Pancreas (tissue), 10 donors: ENCODE results near the gene AACS. TPM values are rescaled to one million over a fixed set of nuclear protein-coding genes. Genes with fewer than 3 reads are reported as not detected.
"Not testable (repeated sequence)": the region's sequence is repeated elsewhere in the genome, so short reads cannot be mapped to it uniquely, and the experiment has no call there.

Experiments used
- ATAC-seq, 4 donors: fragments of 200-7000 bp; cut with Tn5 transposase; one replicate each; pipeline versions ENCODE4 v1.8.0 to v1.9.1; 2020; ENCODE audit warnings: mild to moderate bottlenecking in 4 of 4, moderate library complexity in 4 of 4
- DNase-seq, 6 donors: peaks; one replicate each; pipeline ENCODE4 v3.0.0-alpha.2; 2020
- FAIRE-seq: peaks from 2 replicates; lab custom pipeline; 2012; peaks lifted over from hg19 to GRCh38; lab: Jason Lieb, UNC
- H3K27ac ChIP-seq, 4 donors: fragments of 200-600 bp; sonication (generic); 1 replicate in 3 of 4; 2 replicates in 1 of 4; pipeline versions ENCODE4 v1.5.0 to v1.8.0; 2020
- H3K27me3 ChIP-seq, 4 donors: fragments of 200-600 bp; one replicate each; pipeline ENCODE4 v1.8.0; 2021
- H3K36me3 ChIP-seq, 3 donors: fragments of 200-600 bp; sonication (generic) in 1 of 3; one replicate each; pipeline versions ENCODE4 v1.5.0 to v1.8.0; 2020 to 2021
- H3K4me1 ChIP-seq, 3 donors: fragments of 200-600 bp; one replicate each; pipeline ENCODE4 v1.8.0; 2021
- H3K4me3 ChIP-seq, 4 donors: fragments of 200-600 bp; sonication (generic) in 2 of 4; one replicate each; pipeline versions ENCODE4 v1.5.0 to v1.8.0; 2020 to 2021
- H3K9me3 ChIP-seq, 4 donors: fragments of 200-600 bp; one replicate each; pipeline ENCODE4 v1.8.0; 2021
- CTCF ChIP-seq, 4 donors: fragments of 200-600 bp; sonication (generic) in 3 of 4; IDR thresholded peaks; one replicate each; pipeline versions ENCODE4 v1.5.0 to v1.8.0; 2021; ENCODE audit warnings: antibody characterized with exemption in 4 of 4
- WGBS, 2 donors: extraction: QIAGEN DNeasy Blood & Tissue Kit; methylation state at CpG; one replicate each; pipeline ENCODE4 v1.1.7; 2013; 5-methylcytosine and 5-hydroxymethylcytosine counted together
- intact Hi-C, 3 donors: fragments of 100-400 bp; cut with DNase I; formaldehyde crosslinking; loops; one replicate each; pipeline versions ENCODE4 v1.11.1 to v1.14.2; 2022
- polyA plus RNA-seq, 2 donors: library from polyadenylated mRNA; stranded (reverse); fragments of 200-250 nt; gene quantifications; one replicate each; pipeline ENCODE4 v1.2.3, GENCODE V29; 2013
- total RNA-seq, 6 donors: library from RNA; stranded (reverse); fragmentation: NEBNext Ultra II Directional in 4 of 6; extraction: Animal tissue kit (Norgen Biotek cat#: 25700) in 4 of 6; gene quantifications; one replicate each; pipeline versions ENCODE4 v1.2.1 to v1.2.4, GENCODE V29; 2021 to 2023
- donor health status: healthy with polysubstance abuse.
- donor health status: DM: no; HTN: no; CAD: no; lungs with moderate emphysema.
- donor health status: DM: no; HTN: no; CAD: no.
- donor health status: control.
- donor health status: control.
- donor health status: Bipolar disorder and iron deficiency.
- donor health status: DM: yes; HTN: yes; CAD: no.
- donor health status: DM: no; HTN: no; CAD: no.
- donor health status: DM: no; HTN: no; CAD: no.
- donor health status: DM: yes; HTN: yes; CAD: no.

The AACS gene
- total and polyA plus RNA-seq, 8 donors = 11.0 to 21.4 (median 15.5) TPM

GRCh38 chr12:125055591-125055990 lies 9.6 kb upstream of the AACS start:
- intact Hi-C loops = no loop called here

GRCh38 chr12:125056306-125056705 lies 8.9 kb upstream of the AACS start:
- intact Hi-C loops = no loop called here
- FAIRE-seq = no peak
- 76 to 83% methylated on average over 14 of the region's 14 CpGs for WGBS, 2 donors

More at GRCh38 chr12:125055591-125055990, 9.6 kb upstream of the AACS start:
- no peak for TF ChIP-seq CTCF (IDR thresholded peaks at IDR 0.05)
- ATAC-seq (no peak), FAIRE-seq (no peak), DNase-seq (no peak)
- Histone ChIP-seq H3K4me1 (no peaks in the 10 kb centered on the region), H3K4me3 (no peak overlapping the region), H3K9me3 (no peaks in the 10 kb centered on the region), H3K36me3 (no peaks in the 10 kb centered on the region), H3K27me3 (no peaks in the 10 kb centered on the region), H3K27ac (no peak overlapping the region)
- 85 to 90% methylated on average over 9 of the region's 9 CpGs for WGBS, 2 donors

GRCh38 chr12:125057708-125058107 lies 7.5 kb upstream of the AACS start:
- no peaks in the 10 kb centered on the region for H3K36me3 ChIP-seq
- H3K27me3 ChIP-seq = no peaks in the 10 kb centered on the region
- ATAC-seq (no peak), FAIRE-seq (no peak), DNase-seq (no peak)
- 70 to 75% methylated on average over 5 of the region's 5 CpGs for WGBS, 2 donors
- H3K27ac ChIP-seq = no peak overlapping the region
- no peaks in the 10 kb centered on the region for H3K9me3 ChIP-seq
- H3K4me1 ChIP-seq = no peaks in the 10 kb centered on the region
- no peak overlapping the region for H3K4me3 ChIP-seq
- TF ChIP-seq CTCF (IDR thresholded peaks at IDR 0.05) = no peak
- intact Hi-C loops = no loop called here

More at GRCh38 chr12:125056306-125056705, 8.9 kb upstream of the AACS start:
- H3K4me1 ChIP-seq = no peaks in the 10 kb centered on the region
- ATAC-seq (no peak), DNase-seq (no peak)
- H3K36me3 ChIP-seq = no peaks in the 10 kb centered on the region
- H3K27me3 ChIP-seq = no peaks in the 10 kb centered on the region
- no peaks in the 10 kb centered on the region for H3K9me3 ChIP-seq
- no peak for TF ChIP-seq CTCF (IDR thresholded peaks at IDR 0.05)
- H3K27ac ChIP-seq = no peak overlapping the region
- no peak overlapping the region for H3K4me3 ChIP-seq

GRCh38 chr12:125061229-125061628 lies 4.0 kb upstream of the AACS start:
- ATAC-seq (no peak), FAIRE-seq (no peak)
- intact Hi-C loops = no loop called here

GRCh38 chr12:125063522-125063921 lies 1.7 kb upstream of the AACS start:
- H3K4me1 ChIP-seq, H3K27me3 ChIP-seq, ATAC-seq, DNase-seq, H3K27ac ChIP-seq, H3K36me3 ChIP-seq, H3K9me3 ChIP-seq, H3K4me3 ChIP-seq, intact Hi-C loops, FAIRE-seq: not testable (repeated sequence)
- 90 to 96% methylated on average over 4 of the region's 4 CpGs for WGBS, 2 donors

More at GRCh38 chr12:125061229-125061628, 4.0 kb upstream of the AACS start:
- no peaks in the 10 kb centered on the region for H3K27me3 ChIP-seq
- H3K27ac ChIP-seq = no peak overlapping the region
- H3K4me3 ChIP-seq = no peak overlapping the region
- no peaks in the 10 kb centered on the region for H3K36me3 ChIP-seq
- DNase-seq = no peak
- WGBS, 2 donors = 95 to 96% methylated on average over 3 of the region's 3 CpGs
- H3K4me1 ChIP-seq = peaks cover 0 to 4% (median under 1%) of the 10 kb centered on the region in 3 donors
- no peaks in the 10 kb centered on the region for H3K9me3 ChIP-seq
- no peak for TF ChIP-seq CTCF (IDR thresholded peaks at IDR 0.05)
